SHP77 treated with DMSO at 0.1 percent for 48 hours (cell line): ENCODE measurements around the gene IQSEC1.
A peak's percentile ranks its signal among the peaks of the same experiment; 100 is the strongest.

Experiments used
- DNase-seq: peaks from one replicate; lab custom pipeline; 2025; lab: John Stamatoyannopoulos, UW

Gene IQSEC1

GRCh38 chr3:12967606-12968351, 105.5 kb downstream of the IQSEC1 start:
- DNase-seq = peak; percentile 64

- no peak for DNase-seq
Measured at GRCh38 chr3:12966847-12967605, 106.2 kb downstream of the IQSEC1 start.

GRCh38 chr3:12965999-12966846, 107.0 kb downstream of the IQSEC1 start:
- peak; percentile 5 for DNase-seq

GRCh38 chr3:12964711-12965612, 108.3 kb downstream of the IQSEC1 start:
- peak; percentile 83 for DNase-seq

- peak; percentile 25 for DNase-seq
Measured at GRCh38 chr3:12963922-12964701, 109.1 kb downstream of the IQSEC1 start.

- DNase-seq = no peak
Measured at GRCh38 chr3:12963231-12963896, 109.9 kb downstream of the IQSEC1 start.

GRCh38 chr3:12962292-12962691, 110.9 kb downstream of the IQSEC1 start:
- no peak for DNase-seq

GRCh38 chr3:12961697-12962036, 111.6 kb downstream of the IQSEC1 start:
- DNase-seq = no peak

GRCh38 chr3:12961007-12961696, 112.1 kb downstream of the IQSEC1 start:
- DNase-seq = no peak

GRCh38 chr3:12960497-12960896, 112.7 kb downstream of the IQSEC1 start:
- DNase-seq = no peak

GRCh38 chr3:12959838-12960378, 113.3 kb downstream of the IQSEC1 start:
- no peak for DNase-seq

- no peak for DNase-seq
Measured at GRCh38 chr3:12959410-12959809, 113.8 kb downstream of the IQSEC1 start.

- no peak for DNase-seq
Measured at GRCh38 chr3:12957824-12958792, 115.1 kb downstream of the IQSEC1 start.

GRCh38 chr3:12957339-12957738, 115.9 kb downstream of the IQSEC1 start:
- no peak for DNase-seq

- DNase-seq = no peak
Measured at GRCh38 chr3:12956316-12956660, 116.9 kb downstream of the IQSEC1 start.

GRCh38 chr3:12955651-12956315, 117.4 kb downstream of the IQSEC1 start:
- no peak for DNase-seq

GRCh38 chr3:12954891-12955650, 118.2 kb downstream of the IQSEC1 start:
- no peak for DNase-seq
